ENCODE data around the gene RNF220. TPM values are rescaled to one million over a fixed set of nuclear protein-coding genes. Genes with fewer than 3 reads are reported as not detected.
A peak's percentile ranks its signal among the peaks of the same experiment; 100 is the strongest.

The RNF220 gene
- total and polyA plus RNA-seq, 2 of the 13 experiments (the other 11 are each of a cell fraction or from before 2014, with no cell fraction given), result 48.2 to 72.1 TPM

GRCh38 chr1:44575396-44575795 is 170.3 kb downstream of the RNF220 start:
- peaks cover 0 to 1% of the 10 kb centered on the region in 2 experiments; a peak in 1 of 5 replicates for H3K36me3 ChIP-seq (replicated peaks in 1 of 2; ENCODE audit: control insufficient read depth in 1 of 2, insufficient read depth in 2 of 2, low read length in 2 of 2)
- TF ChIP-seq MAFK (conservative IDR thresholded peaks at IDR 0.05 in 1 of 2, IDR thresholded peaks at IDR 0.05 in 1 of 2; ENCODE audit: low read length in 2 of 2) (0 out of 4 replicates have a peak, but pooled peaks of 1 of the 2 experiments have one; percentile 28), GLMP (CRISPR knock-in tag; IDR thresholded peaks at IDR 0.05; ENCODE audit: borderline replicate concordance) (no peak), NONO (IDR thresholded peaks at IDR 0.05) (no peak), NONO (CRISPR knock-in tag; conservative IDR thresholded peaks at IDR 0.05) (no peak), ZHX1 (CRISPR knock-in tag; IDR thresholded peaks at IDR 0.05; ENCODE audit: low read depth) (no peak)

More at GRCh38 chr1:44575396-44575795, 170.3 kb downstream of the RNF220 start:
- no peak overlapping the region for H2AFZ ChIP-seq (ENCODE audit: low read length)
- no peaks in the 10 kb centered on the region for H3K27me3 ChIP-seq (ENCODE audit: control insufficient read depth in 1 of 2, insufficient read depth in 2 of 2, low read length in 2 of 2)
- H3K9ac ChIP-seq (ENCODE audit: insufficient read depth, low read depth, low read length), result no peak overlapping the region
- no peaks in the 10 kb centered on the region for H3K9me3 ChIP-seq (ENCODE audit: low read length)
- DNase-seq (ENCODE audit: low spot score) (no peak), FAIRE-seq (no peak), ATAC-seq (no peak)
- no peak overlapping the region for H3K27ac ChIP-seq (ENCODE audit: extremely low read length, insufficient read depth, low read length)
- ChIA-PET POLR2A (no interaction called here), CTCF (ENCODE audit: low intra/inter-chr PET ratio, low total read pairs) (no interaction called here)
- H3K79me2 ChIP-seq (ENCODE audit: insufficient read depth, low read length), result no peaks in the 10 kb centered on the region
- BruUV-seq (replicated peaks), result no TSS peak
- intact Hi-C loops (cut with micrococcal nuclease; ENCODE audit: unreplicated experiment), result no loop called here
- H3K4me3 ChIP-seq (replicated peaks in 1 of 3; ENCODE audit: insufficient read depth in 1 of 3, low read depth in 2 of 3, low read length in 3 of 3), result no peak overlapping the region
- H4K20me1 ChIP-seq (ENCODE audit: insufficient read depth, low read length), result no peaks in the 10 kb centered on the region
- H3K4me2 ChIP-seq (ENCODE audit: low read depth, low read length), result no peak overlapping the region
- in situ Hi-C loops (cut with HindIII; ENCODE audit: extremely low pct_ligation_motif_present, low pct_unique_long_range_greater_than_20kb), result loop anchor here (25.0 kb wide), 1 partner anchor 363 kb away; the partner anchor contains the start of gene DMAP1
- WGBS (ENCODE audit: low lambda C conversion rate), result 58% methylated on average over 4 of the region's 4 CpGs
- H3K4me1 ChIP-seq (ENCODE audit: insufficient read depth, low read length), result peaks cover 10% of the 10 kb centered on the region
